T-helper 2 cell treated with Interferon-gamma antibody and Interleukin-4, amounts not matched to agents 100 ng/mL and 5 ng/mL, for 36 hours (primary cell): ENCODE data around the gene REG3G. TPM values are rescaled to one million over a fixed set of nuclear protein-coding genes. Genes with fewer than 3 reads are reported as not detected.
"Not testable (repeated sequence)": the region's sequence is repeated elsewhere in the genome, so short reads cannot be mapped to it uniquely, and the experiment has no call there.

Experiments used
- intact Hi-C: fragments of 100-400 bp; cut with micrococcal nuclease; formaldehyde crosslinking; loops from one replicate; pipeline ENCODE4 v1.15.1; 2023
- total RNA-seq: library from RNA; stranded (reverse); gene quantifications from 2 replicates; pipeline ENCODE4 v1.2.3, GENCODE V29; 2022

Gene REG3G
- total RNA-seq, 1 donor from 2014 or later: not detected

DNA sequence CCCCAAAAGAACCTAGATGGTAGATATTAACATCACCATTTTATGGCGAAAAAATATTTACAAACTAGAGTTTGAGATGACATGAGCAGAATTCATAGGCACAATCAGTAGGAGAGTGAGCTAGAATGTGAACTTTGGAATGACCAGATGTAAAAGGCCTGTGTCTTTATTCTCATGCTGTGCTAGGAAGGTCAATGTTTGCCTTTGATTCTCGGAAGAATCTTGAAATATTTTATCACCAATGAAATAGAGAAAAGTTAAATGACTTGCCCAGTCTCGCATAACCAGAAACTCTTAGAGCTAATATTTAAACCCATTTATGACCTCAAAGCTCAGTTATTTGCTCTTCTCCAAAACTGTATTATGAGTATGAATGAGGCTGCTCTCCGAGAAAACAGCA, 9.2 kb upstream of the REG3G start:
- intact Hi-C loops: no loop called here

DNA sequence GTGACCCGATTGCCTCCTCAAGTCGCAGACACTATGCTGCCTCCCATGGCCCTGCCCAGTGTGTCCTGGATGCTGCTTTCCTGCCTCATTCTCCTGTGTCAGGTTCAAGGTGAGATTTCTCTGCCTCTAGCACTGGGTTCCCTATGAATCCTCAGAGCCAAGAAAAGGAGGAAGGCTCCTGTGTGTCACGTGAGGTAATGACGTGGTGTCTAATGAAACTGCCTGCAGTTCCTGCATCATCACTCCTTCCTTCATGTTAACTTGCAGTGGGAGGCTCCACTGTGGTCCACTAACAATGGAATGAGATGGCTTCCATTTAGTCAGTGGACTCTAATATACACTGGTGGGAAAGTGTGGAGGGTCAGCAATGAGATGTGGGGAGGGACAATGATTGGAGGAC, 559 bp downstream of the REG3G start:
- intact Hi-C loops: no loop called here

DNA sequence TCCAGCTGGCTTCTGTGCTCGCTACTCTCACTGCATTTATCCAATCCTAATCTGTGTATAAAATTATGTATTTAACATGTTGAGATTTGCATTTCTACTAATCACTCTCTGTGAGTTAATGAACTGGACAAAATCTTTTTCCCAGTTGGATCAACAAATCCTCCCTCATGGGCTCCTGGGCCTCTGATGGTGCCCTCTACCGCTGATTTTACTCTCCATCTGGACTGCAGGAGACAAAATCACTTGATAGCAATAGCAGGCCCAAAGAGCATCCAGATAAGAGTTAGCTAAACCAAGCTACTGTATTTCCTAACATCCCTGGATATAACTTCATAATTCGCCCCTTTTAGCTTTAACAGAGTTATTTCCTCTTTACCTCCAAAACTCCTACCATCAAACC, 14.4 kb downstream of the REG3G start:
- intact Hi-C loops: no loop called here

DNA sequence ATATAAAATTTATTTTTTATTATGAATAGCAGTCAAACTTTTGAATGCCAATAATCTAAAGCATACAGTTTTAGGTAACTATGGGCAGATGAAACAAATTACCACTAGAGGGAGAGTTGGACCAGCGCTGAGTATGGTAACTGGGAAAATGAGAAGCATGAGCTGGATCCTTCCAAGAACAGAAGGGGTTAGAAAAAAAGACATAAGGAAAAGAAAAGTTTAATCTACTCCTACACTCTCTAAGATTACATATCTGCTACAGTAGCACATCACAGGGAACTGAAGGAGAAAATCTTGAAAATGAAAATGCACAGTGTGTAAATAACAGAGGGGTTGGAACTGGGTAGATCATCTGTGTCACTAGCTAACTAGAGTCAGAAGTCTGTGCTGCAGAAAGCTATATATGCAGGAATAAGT, 15.5 kb downstream of the REG3G start:
- intact Hi-C loops: no loop called here

DNA sequence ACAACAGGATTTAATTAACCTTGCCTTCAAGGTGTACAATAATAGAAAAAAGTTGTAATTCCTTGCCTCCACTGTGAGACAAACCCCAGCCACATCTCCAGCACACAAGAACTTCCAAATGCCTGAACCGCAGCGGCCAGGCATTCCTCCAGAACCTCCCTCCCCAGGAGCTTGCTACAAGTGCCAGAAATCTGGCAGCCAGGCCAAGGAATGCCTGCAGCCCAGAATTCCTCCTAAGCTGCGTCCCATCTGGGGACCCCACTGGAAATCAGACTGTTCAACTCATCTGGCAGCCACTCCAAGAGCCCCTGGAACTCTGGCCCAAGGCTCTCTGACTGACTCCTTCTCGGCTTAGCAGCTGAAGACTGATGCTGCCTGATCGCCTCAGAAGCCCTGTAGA, 28.0 kb downstream of the REG3G start:
- intact Hi-C loops: not testable (repeated sequence)

DNA sequence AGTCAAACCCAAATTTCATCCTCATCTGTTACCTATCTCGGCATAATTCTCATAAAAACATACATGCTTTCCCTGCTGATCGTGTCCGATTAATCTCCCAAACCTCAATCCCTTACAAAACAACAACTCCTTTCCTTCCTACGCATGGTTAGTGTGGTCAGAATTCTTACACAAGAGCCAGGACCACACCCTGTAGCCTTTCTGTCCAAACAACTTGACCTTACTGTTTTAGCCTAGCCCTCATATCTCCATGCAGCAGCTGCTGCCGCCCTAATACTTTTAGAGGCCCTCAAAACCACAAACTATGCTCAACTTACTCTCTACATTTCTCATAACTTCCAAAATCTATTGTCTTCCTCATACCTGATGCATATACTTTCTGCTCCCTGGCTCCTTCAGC, 29.3 kb downstream of the REG3G start:
- intact Hi-C loops: not testable (repeated sequence)

DNA sequence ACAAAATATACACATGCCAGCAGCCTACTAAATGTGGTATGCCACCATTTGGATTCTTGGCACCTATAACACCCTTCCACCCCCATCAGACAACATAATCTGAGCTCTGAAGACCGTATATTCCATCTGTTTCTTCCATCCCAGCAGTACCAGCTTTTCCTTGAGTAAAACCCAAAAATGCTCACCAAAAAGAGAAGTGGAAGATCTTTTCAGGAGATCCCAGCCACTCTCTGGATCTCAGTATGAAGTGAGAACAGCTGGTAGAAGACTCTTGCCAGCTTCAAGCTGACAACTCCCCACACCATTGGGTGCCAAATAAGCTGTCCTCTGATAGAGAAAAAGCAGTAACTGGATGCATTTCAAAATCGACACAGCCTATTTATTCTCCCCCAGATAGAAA, 39.7 kb downstream of the REG3G start:
- intact Hi-C loops: no loop called here

DNA sequence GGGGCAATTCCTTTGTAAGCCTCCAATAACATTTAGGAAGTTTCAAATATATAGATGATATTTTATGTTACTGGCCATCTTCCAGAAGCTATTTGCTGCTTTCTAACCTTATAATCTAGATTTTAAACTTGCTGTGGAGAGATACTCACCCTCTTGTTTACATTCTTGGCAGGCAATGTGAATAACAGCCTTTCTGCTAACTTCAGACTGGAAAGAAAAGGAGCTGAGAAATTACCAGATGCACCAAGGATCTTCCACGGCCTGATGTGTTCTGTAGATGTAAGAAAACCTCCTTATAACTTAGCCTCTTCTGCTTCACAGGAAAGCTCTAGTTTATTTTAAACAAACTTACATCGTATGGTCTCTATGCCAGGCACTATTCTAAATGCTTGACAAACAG, 45.6 kb downstream of the REG3G start:
- intact Hi-C loops: no loop called here

Other genes with a start within 250 kb of the REG3G start
- gene REG1B, start 62.3 kb downstream of the REG3G start, total RNA-seq: not detected in 2 replicates
- gene REG1A, start 94.8 kb downstream of the REG3G start, total RNA-seq: not detected in 2 replicates
- not detected in 2 replicates for gene REG3A, start 134.1 kb downstream of the REG3G start, total RNA-seq